CD4-positive, alpha-beta T cell treated with Interleukin-17A for 4 hours (primary cell): Measurements from ENCODE around the gene CHAF1A.

Experiments used
- DNase-seq: peaks from one replicate; pipeline ENCODE4 v3.0.0-alpha.2; 2020; ENCODE audit warnings: mixed read lengths

Gene CHAF1A

DNA sequence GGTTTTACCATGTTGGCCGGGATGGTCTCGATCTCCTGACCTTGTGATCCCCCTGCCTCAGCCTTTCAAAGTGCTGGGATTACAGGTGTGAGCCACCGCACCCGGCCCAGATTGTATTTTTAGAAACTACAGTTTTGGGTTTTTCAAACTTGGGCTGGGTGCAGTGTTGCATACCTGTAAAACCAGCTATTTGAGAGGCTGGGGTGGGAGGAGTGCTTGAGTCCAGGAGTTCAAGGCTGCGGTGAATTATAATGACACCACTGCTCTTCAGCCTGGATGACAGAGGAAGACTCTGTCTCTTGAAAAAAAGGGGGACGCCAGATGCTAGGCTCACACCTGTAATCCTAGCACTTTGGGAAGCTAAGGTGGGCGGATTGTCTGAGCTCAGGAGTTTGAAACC is 4.2 kb downstream of the CHAF1A start:
- no peak for DNase-seq

GRCh38 chr19:4409123-4409933 is 6.9 kb downstream of the CHAF1A start:
- no peak for DNase-seq

DNA sequence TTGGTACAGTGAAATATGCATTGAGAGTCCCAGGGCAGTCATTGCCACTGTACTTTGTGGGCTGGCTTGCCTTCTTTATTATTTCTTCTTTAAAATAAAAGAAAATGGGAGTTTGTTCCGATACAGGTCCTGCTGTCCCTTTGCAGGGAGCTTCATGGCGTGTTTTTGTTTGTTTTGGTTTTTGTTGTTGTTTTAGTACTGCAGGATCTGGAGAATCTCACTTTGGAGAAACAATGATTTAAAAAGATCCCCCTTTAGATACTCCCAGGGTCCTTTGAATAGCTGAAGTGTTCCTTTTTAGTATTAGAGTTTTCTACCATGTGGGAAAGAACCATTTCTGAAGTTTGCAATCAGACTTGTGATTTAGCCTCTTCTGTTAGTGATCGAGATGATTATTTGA is 11.1 kb downstream of the CHAF1A start:
- DNase-seq, result no peak

- DNase-seq, result no peak
Measured at GRCh38 chr19:4414144-4414799, 11.8 kb downstream of the CHAF1A start.

DNA sequence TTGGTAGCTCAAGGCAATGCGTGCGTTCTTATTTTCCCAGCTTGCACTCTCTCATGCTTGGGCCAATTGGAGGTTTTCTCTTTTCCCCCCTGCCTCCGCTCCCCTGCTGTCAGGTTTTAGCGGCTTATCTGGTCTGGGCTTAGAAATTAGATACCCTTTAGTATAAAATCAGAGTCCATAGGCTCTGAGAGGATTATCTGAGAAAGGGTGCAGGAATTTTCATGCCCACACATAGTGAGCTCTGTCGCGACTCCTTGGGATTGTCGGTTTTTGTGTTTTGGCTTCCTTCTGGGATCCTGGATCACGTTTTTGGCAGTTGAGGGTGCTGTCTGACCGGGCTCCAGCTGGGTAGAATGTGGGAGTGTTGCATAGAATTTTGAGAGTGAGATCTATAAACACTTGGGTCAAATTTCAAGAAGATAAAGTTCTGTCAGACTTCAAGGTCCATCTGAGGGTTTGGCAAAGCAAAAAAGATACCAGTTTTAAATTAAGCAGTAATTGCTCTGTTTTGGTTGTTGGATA is 12.4 kb downstream of the CHAF1A start:
- DNase-seq, result no peak

GRCh38 chr19:4415352-4415751 is 12.9 kb downstream of the CHAF1A start:
- DNase-seq, result no peak

GRCh38 chr19:4416268-4416667 is 13.8 kb downstream of the CHAF1A start:
- no peak for DNase-seq

DNA sequence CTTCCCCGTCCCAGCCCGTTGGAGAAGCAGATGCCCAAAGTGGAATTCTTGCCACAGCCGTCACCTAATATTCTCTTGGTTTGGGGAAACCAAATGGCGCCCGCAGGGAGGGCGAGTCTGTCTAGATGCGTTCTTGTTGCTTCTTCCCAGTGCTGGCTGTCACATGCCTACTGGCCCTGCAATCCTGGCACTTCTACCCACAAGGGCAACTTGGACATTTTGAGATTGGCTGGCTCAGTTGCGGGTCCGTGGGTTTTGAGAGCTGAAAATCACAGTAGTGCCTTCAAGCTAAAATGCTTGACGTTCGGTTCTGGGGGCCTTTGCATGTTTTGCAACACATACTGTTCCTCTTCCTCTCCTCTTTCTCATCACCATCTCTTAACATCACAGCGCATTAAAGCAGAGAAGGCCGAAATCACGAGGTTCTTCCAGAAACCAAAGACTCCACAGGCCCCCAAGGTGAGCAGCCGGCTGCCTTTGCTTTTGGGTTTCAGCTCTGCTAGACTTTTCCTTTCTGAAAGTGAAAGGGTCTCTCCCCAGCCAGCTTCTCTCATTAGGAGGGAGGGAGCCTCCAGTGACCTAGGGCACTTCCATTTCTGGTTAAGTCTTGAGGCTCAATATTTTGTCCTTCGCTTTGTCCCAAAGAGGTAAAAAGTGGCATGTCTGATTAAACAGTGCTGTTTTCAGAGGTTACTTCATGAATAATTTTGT is 21.1 kb downstream of the CHAF1A start:
- no peak for DNase-seq

DNA sequence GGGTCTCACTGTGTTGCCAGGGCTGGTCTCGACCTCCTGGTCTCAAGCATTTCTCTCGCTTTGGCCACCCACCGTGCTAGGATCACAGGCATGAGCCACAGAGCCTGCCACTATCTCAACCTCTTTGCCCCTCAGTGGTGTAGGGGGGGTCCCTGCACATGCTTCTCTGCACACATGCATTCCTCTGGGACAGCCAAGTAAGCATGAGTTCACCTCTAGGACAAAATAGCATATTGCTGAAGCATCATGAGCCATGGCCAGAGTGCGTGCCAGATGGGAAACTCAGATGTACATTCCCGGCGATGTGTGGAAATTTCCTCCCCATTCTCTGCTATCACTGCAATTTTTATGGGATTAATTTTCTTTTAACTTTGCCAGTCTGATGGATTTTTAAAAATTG is 23.1 kb downstream of the CHAF1A start:
- DNase-seq, result no peak

- no peak for DNase-seq
Measured at GRCh38 chr19:4428326-4428975, 26.0 kb downstream of the CHAF1A start.

DNA sequence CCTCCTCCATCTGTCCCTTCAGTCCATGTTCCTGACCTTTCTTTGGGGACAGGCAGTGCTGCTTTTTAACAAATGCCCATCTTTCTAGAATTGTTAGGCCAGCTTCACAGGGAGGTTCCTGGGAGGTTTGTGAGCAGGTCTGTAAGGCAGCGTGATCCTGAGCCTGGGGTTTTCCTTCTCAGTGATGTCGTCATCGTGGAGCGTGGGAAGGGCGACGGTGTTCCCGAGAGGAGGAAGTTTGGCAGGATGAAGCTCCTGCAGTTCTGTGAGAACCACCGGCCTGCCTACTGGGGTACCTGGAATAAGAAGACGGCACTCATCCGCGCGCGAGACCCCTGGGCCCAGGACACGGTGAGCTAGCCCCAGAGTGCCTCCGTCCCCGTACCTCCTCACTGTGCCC is 26.8 kb downstream of the CHAF1A start:
- DNase-seq, result no peak

GRCh38 chr19:4429771-4430171 is 27.3 kb downstream of the CHAF1A start:
- no peak for DNase-seq

DNA sequence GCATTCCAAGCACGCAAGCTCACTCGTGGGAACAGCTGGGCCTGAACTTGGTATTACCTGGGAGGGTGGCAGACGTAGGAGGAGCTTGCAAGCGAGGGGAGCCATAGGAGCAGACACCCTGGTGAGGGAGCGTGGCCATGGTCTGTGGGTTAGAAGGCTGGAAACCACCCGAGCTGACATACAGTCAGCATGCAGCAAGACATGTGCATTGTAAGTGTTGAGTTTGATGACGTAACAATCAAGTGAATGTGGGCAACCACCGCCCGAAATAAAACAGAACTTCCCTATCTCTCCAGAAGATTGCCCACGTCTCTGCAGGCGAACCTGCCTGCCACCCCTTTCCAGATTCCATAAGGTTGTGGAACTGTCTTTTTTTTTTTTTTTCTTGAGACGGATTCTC is 28.3 kb downstream of the CHAF1A start:
- no peak for DNase-seq

GRCh38 chr19:4431296-4431695 is 28.9 kb downstream of the CHAF1A start:
- no peak for DNase-seq

DNA sequence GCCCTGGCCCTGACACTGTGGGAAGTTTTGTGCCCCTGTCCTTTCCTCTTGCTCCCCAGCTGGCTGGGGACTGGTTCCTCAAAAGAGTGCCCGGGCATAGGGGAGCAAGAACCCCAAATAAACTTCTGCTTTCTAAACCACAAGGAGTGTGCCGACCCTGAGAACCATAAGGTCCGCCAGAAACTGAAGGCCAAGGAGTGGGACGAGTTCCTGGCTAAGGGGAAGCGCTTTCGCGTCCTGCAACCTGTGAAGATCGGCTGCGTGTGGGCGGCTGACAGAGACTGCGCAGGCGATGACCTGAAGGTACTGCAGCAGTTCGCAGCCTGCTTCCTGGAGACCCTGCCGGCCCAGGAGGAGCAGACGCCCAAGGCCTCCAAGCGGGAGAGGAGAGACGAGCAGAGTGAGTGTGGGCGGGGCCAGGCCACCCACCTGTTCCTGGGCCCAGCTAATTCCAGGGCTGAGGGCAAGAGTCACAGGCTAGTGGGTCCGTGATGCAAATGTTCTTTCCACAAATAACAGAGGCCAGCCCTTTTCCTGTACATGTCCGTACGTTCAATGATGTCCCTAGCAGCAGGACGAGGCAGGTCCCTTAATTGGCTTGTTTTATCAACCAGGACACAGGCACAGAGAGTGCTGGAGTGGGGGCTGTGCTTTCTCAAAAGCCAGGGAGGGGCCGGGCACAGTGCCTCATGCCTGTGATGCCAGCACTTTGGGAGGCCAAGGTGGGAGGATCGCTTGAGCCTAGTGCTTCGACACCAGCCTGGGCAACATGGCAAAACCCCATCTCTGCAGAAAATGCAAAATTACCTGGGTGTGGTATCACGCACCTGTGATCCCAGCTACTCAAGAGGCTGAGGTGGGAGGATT is 29.6 kb downstream of the CHAF1A start:
- no peak for DNase-seq

DNA sequence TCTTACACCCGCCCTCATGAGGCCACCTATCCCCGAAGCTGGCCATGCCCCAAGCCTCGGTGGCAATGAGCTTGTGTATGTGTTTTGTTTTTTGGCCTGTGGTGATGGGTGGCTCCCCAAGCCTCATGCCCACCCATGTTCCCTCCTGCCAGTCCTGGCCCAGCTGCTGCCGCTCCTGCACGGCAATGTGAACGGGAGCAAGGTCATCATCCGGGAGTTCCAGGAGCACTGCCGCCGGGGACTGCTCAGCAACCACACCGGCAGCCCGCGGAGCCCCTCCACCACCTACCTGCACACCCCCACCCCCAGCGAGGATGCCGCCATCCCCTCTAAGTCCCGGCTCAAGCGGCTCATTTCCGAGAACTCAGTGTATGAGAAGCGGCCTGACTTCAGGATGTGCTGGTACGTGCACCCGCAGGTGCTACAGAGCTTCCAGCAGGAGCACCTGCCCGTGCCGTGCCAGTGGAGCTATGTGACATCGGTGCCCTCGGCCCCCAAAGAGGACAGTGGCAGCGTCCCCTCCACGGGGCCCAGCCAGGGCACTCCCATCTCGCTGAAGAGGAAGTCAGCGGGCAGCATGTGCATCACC is 30.6 kb downstream of the CHAF1A start:
- DNase-seq, result no peak

DNA sequence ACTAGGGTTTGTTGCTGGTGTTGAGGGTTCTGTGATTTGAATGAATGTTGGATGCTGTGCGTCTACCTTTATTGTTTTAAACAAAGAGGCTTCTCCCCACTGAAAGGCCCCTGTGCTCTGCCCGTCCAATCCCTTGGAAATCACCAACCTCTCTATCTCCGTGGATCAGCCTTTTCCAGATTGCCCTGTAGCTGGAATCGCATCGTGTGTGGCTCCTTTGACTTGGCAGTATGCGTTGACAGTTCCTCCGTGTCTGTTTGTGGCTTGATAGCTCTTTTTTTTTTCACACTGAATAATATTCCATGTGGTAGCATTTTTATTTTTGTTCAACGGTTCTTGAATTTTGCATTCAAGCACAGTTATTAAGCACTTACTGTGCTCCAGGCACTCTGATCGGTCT is 32.0 kb downstream of the CHAF1A start:
- DNase-seq, result no peak

DNA sequence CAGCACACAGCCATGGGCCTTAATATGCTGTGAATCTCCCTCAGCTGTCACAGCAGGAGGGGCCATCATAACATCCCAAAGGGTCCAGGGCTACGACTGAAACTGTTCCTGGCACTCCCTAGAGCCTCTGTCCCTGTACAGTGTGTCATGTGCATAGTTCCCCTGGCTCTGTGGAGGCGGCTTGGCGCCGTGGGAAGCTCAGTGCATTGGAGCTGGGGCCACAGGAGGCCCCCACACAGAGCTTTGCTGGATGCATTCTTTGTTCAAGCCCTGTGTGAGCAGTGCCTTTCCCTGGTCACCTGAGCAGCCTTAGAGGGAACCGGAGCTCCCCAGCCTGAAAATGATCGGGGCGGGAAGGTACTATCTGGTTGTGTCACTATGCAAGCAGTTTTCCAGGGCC is 33.8 kb downstream of the CHAF1A start:
- no peak for DNase-seq

- DNase-seq, result no peak
Measured at GRCh38 chr19:4437103-4437502, 34.7 kb downstream of the CHAF1A start.

DNA sequence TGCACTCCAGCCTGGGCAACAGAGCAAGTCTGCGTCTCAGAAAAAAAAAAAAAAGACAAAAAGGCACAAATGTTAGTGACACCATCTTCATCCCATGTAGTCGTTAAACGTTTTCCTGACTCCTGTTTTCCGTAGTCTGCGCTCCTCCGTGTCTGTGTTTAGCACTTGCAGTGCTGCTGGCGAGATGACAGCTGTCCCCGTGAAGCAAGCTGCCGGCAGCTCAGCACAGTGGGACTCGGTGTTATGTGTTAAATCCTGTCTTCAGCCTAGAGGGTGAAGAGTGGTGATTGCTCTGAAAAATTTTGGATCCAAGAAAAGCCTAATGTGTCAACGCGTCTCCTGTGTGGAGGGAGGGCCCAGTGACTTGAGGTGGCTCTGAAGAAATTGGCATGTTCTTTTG is 36.8 kb downstream of the CHAF1A start:
- no peak for DNase-seq

DNA sequence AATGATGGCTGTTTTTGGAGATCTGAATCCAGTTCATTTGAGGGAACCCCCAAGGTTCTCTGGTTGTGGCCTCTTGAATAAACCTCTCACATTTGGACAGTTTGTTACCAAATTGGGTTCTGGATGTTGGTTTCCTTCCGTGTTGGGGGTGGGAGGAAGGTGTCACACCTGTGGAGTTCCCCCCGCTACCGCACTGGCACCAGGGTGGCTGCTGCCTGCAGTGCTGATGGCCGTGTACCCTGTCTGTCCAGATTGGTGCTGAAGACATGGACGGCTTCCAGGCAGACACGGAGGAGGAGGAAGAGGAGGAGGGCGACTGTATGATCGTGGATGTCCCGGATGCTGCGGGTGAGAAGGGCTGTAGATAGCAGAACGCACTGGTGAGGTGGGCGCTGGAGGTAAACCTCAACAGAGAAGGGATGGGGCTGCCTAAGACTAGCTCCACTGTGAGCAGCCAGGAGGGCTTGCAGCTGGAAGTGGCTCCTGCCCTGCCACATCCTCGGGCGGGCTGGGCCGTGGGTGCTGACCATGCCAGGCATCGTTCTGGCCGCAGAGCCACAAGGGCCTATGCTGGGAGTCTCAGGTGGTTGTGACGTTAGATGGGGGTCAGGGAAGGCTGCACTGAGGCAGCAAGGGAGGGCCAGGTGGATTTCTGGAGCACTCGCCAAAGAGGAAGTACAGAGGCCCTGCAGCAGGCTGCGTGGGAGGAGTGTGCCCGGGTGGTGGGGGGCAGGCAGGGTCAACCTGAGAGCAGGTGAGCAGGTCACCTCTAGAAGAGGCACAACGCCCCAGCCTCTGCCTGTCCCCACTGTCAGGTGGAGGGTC is 39.8 kb downstream of the CHAF1A start:
- DNase-seq, result no peak
